Neural cell (in vitro differentiated cells): Measurements from ENCODE around the gene MBNL3.

Experiments
- CTCF ChIP-seq: fragments of 450-650 bp; IDR thresholded peaks from 2 replicates; pipeline ENCODE4 v1.5.1; 2014; ENCODE audit warnings: antibody characterized with exemption, mild to moderate bottlenecking, moderate library complexity; ENCODE audit not compliant: poor library complexity, severe bottlenecking
- EP300 ChIP-seq: fragments of 450-650 bp; conservative IDR thresholded peaks from 2 replicates; pipeline ENCODE4 v1.6.1; 2014; ENCODE audit warnings: antibody characterized with exemption, mild to moderate bottlenecking, moderate library complexity; ENCODE audit not compliant: poor library complexity, severe bottlenecking
- EZH2 ChIP-seq: fragments of 200-600, 300-800 bp; shearing (Covaris generic), sonication (generic); IDR thresholded peaks from 2 replicates; pipeline ENCODE4 v1.6.1; 2014; ENCODE audit warnings: antibody characterized with exemption, low read length, borderline replicate concordance, mild to moderate bottlenecking; ENCODE audit not compliant: insufficient read depth, poor library complexity, severe bottlenecking
- POLR2AphosphoS5 ChIP-seq: IDR thresholded peaks from 2 replicates; pipeline ENCODE4 v1.6.1; 2012
- RAD21 ChIP-seq: fragments of 450-650 bp; conservative IDR thresholded peaks from 2 replicates; pipeline ENCODE4 v1.6.1; 2014; ENCODE audit warnings: antibody characterized with exemption, mild to moderate bottlenecking, moderate library complexity
- SMC3 ChIP-seq: fragments of 450-650 bp; conservative IDR thresholded peaks from 2 replicates; pipeline ENCODE4 v1.6.1; 2014; ENCODE audit warnings: antibody characterized with exemption, mild to moderate bottlenecking, moderate library complexity; ENCODE audit not compliant: poor library complexity
- TAF1 ChIP-seq: IDR thresholded peaks from 2 replicates; pipeline ENCODE4 v1.6.1; 2012; ENCODE audit warnings: low read depth
- TF ChIP-seq, protein P1 (sequence below): IDR thresholded peaks from 2 replicates; pipeline ENCODE4 v1.6.1; 2012; ENCODE audit warnings: borderline replicate concordance

- no peak for TF ChIP-seq CTCF
- no peak for TF ChIP-seq EP300
- no peak for TF ChIP-seq POLR2AphosphoS5
- no peak for TF ChIP-seq EZH2
- TF ChIP-seq SMC3, result no peak
- TF ChIP-seq, protein P1, sequence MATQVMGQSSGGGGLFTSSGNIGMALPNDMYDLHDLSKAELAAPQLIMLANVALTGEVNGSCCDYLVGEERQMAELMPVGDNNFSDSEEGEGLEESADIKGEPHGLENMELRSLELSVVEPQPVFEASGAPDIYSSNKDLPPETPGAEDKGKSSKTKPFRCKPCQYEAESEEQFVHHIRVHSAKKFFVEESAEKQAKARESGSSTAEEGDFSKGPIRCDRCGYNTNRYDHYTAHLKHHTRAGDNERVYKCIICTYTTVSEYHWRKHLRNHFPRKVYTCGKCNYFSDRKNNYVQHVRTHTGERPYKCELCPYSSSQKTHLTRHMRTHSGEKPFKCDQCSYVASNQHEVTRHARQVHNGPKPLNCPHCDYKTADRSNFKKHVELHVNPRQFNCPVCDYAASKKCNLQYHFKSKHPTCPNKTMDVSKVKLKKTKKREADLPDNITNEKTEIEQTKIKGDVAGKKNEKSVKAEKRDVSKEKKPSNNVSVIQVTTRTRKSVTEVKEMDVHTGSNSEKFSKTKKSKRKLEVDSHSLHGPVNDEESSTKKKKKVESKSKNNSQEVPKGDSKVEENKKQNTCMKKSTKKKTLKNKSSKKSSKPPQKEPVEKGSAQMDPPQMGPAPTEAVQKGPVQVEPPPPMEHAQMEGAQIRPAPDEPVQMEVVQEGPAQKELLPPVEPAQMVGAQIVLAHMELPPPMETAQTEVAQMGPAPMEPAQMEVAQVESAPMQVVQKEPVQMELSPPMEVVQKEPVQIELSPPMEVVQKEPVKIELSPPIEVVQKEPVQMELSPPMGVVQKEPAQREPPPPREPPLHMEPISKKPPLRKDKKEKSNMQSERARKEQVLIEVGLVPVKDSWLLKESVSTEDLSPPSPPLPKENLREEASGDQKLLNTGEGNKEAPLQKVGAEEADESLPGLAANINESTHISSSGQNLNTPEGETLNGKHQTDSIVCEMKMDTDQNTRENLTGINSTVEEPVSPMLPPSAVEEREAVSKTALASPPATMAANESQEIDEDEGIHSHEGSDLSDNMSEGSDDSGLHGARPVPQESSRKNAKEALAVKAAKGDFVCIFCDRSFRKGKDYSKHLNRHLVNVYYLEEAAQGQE, result no peak
- no peak for TF ChIP-seq TAF1
- TF ChIP-seq RAD21, result no peak
These were observed 31.4 kb upstream of the MBNL3 start for GRCh38 chrX:132520213-132520612.
